ELR (cell line): ENCODE data around the gene LSMEM2.
A peak's percentile ranks its signal among the peaks of the same experiment; 100 is the strongest.
"Not testable (repeated sequence)": the region's sequence is repeated elsewhere in the genome, so short reads cannot be mapped to it uniquely, and the experiment has no call there.

ENCODE experiments used
- DNase-seq: peaks from one replicate; pipeline ENCODE4 v3.0.0-alpha.2; 2015; ENCODE audit warnings: low read depth

LSMEM2 gene

DNA sequence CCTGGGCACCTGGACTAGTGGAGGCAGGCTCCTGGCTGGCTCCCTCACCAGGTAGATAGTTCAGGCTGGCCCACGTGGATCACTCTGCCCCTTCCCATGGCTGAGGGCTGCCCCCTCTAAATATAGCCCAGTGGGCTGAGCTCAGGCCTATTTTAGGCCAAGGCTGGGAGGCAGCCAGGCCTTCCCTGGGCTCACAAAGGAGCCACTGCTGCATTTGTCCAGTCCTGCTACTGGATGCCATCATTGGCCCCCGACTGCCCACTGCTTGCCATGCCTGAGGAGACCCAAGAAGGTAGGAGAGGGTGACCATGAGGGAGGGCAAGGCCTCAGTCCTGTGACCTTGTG, at the start of gene LSMEM2:
Gene LSMEM2, plus strand, starts transcription at position 208 of the 345 bp plus-strand sequence. Its CDS starts 27 bp downstream, at position 235.
- no peak for DNase-seq

DNA sequence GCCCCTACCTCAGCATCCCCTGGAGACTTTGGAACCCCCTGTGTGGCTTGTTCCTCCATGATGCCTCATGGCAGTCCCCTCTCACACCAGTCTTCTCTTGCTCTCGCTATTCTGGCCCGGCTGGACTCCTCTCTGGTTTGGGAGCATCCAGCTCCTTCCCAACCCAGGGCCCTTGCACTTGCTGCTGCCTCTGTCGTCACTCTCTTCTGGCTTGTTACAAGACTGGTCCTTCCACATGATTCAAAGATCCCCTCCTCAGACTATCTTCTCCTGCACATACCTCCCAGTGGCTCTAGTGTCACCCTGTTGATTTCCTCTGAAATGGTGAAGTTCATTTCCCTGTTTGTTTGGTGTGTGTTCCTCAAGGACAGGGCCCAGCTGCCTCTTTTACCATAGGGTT, 49.4 kb upstream of the LSMEM2 start:
- no peak for DNase-seq

DNA sequence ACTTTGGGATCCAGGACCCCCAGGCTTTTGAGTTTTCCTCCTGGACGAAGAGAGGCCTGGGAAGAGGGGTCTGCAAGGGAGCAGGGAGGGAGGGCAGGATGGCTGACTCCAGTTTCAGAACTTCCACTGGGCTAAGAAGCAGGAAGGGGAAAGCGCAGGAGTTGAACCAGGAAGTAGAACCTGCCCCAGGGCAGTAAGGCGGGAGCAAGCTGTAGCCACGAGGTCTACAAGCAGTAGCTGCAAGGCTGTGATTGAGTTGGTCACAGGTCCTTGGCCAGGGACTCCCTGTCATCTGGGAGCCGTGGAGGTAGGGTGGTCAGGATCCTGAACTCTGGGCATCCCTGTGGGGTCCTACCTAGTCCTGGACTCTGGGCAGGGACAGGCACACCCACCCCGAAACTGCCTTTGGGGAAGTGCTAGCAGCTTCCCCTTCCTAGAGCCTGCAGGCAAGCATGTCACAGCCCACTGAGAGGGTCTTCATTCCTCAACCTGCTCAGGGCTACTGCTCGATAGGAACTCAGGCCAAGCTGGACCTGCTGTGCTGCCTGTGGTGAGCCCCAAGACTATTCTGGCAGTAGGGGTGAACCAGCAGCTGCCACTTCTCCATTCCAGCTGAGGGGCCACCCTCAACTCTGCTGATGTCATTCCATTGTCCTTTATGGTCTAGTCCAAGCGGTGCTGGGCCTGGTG, 48.6 kb upstream of the LSMEM2 start:
- no peak for DNase-seq

- peak; percentile 29 for DNase-seq
Measured at GRCh38 chr3:50230794-50231125, 48.1 kb upstream of the LSMEM2 start.

DNA sequence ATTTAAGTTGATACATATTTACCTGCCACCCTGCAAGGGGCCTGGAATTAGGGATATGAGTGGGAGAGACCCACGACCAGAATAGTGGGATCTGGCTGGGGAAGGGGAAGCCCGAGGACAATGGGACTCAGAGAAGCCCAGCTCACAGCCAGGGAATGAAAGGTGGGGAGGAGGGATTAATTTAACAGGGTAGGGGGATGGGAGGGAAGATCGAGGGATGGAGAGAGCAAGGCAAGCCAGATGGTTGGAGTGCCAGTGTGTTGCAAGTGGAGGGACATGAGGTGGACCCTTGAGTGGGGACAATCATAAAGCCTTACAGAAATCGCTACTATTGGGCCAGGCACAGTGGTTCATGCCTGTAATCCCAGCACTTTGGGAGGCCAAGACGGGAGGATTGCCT, 47.3 kb upstream of the LSMEM2 start:
- no peak for DNase-seq

- no peak for DNase-seq
Measured at GRCh38 chr3:50232303-50232702, 46.6 kb upstream of the LSMEM2 start.

DNA sequence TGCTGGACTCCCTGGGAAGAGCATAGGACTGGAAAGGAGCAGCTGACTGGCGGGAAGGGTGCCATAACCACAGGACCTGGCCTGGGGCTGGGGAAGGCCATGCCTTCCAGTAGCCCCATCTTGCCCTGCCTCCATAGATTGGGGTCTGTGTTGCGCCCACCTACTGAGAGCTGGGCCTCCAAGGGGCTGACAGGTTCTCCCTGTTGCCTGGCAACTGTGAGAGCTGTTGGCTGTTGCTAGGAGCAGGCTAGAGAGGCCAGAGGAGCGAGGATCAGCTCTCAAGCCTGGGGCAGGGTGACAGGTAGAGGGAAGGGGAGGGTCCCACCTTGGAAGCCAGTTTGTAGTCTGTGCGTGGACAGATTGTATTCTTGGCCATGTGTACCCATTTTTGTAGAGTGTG, 45.7 kb upstream of the LSMEM2 start:
- DNase-seq = no peak

DNA sequence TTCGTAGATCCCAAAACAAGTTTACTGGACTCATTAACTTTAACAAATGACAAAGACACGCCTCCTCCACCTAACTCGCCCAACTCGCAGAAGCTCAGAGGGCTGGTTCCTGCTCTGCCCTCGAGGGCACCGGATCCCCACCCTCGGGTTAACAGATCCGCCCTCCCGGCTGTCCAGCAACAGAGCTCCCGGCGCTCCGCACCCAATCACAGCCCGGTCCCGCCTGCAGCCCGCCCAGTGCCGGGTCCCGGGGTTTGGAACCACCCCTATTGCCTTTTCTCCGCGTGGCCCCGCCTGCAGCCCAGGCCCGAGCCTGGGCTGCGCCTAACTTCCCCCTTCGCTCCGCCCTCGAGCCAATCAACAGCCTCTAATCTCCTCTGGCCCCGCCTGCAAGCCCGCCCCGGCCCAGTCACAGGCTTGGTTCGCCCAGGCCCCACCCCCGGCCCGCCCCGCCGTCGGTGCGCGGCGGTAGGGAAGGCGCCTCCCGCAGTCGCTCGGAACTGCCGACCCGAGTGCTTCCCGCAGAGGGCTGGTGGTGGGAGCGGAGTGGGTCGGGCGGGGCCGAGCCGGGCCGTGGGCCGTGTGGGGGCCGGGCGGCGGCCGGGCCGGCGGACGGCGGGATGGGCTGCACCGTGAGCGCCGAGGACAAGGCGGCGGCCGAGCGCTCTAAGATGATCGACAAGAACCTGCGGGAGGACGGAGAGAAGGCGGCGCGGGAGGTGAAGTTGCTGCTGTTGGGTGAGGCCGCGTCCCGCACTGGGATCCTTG, 43.0 kb upstream of the LSMEM2 start, which contains the start of gene GNAI2:
Gene GNAI2, plus strand, starts transcription at position 489 of the 768 bp plus-strand sequence. Its CDS starts 132 bp downstream, at position 621.
- DNase-seq = peak; percentile 98

GRCh38 chr3:50236484-50237132, 42.3 kb upstream of the LSMEM2 start:
- DNase-seq = no peak

- DNase-seq = peak; percentile 58
Measured at GRCh38 chr3:50237133-50237651, 41.7 kb upstream of the LSMEM2 start.

DNA sequence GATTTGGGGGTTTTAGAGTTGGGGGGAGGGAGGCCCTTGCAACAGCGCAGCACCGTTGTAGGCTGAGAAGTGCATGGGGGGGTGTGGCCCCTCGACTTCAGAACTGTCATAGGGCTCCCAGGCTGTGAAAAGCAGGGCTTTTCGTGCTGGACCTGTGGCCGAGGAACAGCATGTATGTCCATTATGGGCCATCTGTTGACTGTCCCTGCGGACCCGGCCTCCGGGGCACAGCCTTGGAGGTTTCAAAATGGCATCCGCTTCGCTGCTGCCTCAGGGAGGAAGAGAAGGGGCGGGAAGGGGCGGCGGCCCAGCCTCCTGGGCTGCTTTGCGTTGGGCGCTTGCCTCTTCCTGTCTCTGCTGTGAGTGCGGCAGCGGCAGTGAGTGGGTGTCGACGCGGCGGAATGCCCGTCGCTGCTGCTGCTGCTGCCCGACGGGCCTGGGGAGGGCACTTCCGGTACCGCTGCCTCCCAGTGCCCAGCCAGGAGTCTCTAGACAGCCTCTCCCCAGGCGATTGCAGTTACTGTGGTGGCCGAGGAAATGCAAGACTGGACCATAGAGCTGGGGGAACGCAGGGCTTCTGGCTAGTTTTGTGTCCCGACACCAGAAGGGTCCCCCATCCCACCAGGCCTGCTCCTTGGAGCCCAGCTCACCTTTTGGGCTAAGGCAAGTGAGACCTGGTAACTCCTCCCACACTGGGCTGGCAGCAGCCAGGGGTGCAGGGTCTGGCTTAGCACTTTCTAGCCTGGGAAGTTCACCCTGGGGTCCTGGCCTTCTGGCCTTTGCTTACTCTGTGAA, 40.9 kb upstream of the LSMEM2 start:
- peak; percentile 90 for DNase-seq

DNA sequence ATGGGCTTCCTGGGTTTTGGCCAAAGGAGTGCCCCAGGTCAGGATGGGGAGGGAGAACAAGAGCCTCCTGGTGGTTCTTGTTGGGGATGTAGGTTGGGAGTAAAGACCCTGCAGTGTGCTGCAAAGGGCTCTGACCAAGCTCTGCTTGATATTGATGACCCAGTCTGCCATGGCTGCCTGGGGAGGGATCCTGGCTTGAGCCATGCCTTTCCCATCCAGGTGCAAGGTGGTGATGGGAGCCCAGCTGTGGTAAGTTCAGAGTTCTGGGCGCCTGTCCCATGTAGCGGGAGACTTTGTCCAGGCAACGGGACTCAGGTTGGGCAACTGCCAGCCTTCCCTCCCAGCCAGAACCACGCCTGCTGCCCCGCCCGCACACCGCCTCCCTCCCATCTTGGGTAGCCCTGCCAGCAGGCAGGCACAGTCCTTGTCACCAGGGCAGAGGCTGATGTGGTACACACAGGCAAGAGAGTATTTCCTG, 40.3 kb upstream of the LSMEM2 start:
- no peak for DNase-seq

GRCh38 chr3:50239649-50240048, 39.2 kb upstream of the LSMEM2 start:
- DNase-seq = no peak

DNA sequence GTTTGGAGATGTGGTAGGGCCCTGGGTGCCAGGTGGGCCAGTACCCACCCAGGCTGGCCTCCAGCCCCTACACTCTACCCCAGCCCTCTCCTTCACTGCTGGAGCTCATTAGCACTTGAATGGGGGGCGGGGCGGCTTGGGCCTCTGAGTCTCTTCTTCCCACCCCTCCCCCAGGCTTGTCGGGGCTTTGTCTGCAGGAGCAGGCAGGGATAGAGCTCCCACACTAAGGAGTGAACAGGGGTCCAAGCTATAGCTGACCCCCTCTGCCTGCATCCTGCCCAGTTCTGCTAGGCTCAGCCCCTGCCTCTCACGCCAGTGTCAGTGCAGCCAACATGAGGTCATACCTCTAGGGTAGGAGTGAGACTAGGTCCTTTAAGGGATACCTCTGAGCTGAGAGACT, 37.7 kb upstream of the LSMEM2 start:
- DNase-seq = no peak

- no peak for DNase-seq
Measured at GRCh38 chr3:50241713-50242380, 37.0 kb upstream of the LSMEM2 start.

GRCh38 chr3:50242381-50242770, 36.5 kb upstream of the LSMEM2 start:
- DNase-seq = no peak

- peak; percentile 83 for DNase-seq
Measured at GRCh38 chr3:50242851-50243542, 35.9 kb upstream of the LSMEM2 start.

DNA sequence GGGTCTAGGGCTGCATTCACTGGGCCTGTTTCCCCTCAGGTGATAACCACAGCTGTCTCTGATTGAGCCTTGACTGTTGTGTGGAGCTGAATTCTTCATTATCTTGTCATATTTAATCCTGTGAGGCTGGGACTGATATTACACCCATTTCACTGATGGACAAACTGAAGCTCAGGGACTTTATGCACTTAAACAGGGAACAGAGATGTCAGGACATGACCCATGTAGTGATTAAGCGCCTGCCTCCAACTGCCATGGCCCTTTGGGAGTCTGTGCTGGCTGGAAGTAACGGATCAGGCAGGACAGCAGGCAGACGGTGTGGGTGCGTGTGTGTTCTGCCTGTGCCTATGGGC, 35.4 kb upstream of the LSMEM2 start:
- no peak for DNase-seq

DNA sequence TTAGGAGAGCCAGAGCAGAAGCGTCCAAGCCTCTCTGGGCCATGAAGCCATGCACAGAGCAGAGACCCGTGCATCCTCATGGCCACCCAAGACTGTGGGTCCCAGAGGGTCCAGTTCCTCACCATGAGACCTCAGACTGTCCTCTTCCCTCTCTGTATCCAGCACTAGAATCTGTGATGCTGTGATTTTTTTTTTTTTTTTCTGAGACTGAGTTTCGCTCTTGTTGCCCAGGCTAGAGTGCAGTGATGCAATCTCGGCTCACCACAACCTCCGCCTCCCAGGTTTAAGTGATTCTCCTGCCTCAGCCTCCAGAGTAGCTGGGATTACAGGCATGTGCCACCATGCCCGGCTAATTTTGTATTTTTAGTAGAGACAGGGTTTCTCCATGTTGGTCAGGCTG, 34.1 kb upstream of the LSMEM2 start:
- not testable (repeated sequence) for DNase-seq

DNA sequence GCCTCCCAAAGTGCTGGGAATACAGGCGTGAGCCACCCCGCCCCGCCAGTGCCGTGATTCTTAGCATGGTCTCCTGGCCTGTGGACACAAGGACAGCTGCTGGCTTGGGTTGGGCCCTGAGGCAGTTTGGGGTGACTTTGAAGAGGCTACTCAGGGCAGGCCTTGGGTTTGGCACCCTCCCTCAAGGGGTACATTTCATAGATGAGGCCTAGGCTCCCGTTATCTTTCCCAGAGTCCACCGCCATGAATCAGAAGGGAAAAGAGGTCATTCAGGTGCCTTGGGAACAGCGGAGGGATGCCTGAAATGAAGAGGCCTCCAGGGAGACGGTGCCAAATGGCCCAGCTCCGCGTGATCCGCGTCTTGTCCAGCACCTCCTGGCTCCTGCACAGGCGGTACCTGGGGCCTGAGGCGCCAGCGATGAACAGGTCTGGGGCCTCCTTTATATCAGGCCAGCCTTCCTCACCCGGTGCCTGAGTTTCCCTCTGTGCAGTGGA, 33.6 kb upstream of the LSMEM2 start:
- no peak for DNase-seq
